Right cardiac atrium (tissue), 5 donors: Measurements from ENCODE around the gene PEF1. TPM values are rescaled to one million over a fixed set of nuclear protein-coding genes. Genes with fewer than 3 reads are reported as not detected.

Experiments used
- ATAC-seq, 2 donors: fragments of 200-7000 bp; cut with Tn5 transposase; one replicate each; pipeline versions ENCODE4 v1.8.0 to v1.9.1; 2020; ENCODE audit warnings: moderate library complexity in 2 of 2, mild to moderate bottlenecking in 1 of 2
- DNase-seq, 3 donors: peaks; one replicate each; pipeline ENCODE4 v3.0.0-alpha.2; 2020
- H3K27ac ChIP-seq: one replicate; pipeline ENCODE4 v1.5.1; 2013; ENCODE audit warnings: mild to moderate bottlenecking, low read length, control low read depth, moderate library complexity
- H3K27me3 ChIP-seq: one replicate; pipeline ENCODE4 v1.6.1; 2013; ENCODE audit not compliant: control insufficient read depth, insufficient read depth
- H3K4me1 ChIP-seq: one replicate; pipeline ENCODE4 v1.6.1; 2013; ENCODE audit warnings: low read length; ENCODE audit not compliant: control insufficient read depth, insufficient read depth
- H3K4me3 ChIP-seq: one replicate; pipeline ENCODE4 v1.5.1; 2013; ENCODE audit warnings: low read length, control low read depth
- H3K9me3 ChIP-seq: one replicate; pipeline ENCODE4 v1.6.1; 2013; ENCODE audit warnings: low read length; ENCODE audit not compliant: control insufficient read depth
- WGBS: extraction: QIAGEN DNeasy Blood & Tissue Kit; methylation state at CpG from one replicate; pipeline ENCODE4 v1.1.7; 2013; 5-methylcytosine and 5-hydroxymethylcytosine counted together
- intact Hi-C, 4 donors: fragments of 100-400 bp; cut with DNase I; formaldehyde crosslinking; loops; one replicate each; pipeline versions ENCODE4 v1.11.0 to v1.14.0; 2022 to 2023
- polyA plus RNA-seq: library from polyadenylated mRNA; stranded (reverse); fragments of 200-250 nt; gene quantifications from one replicate; pipeline ENCODE4 v1.2.3, GENCODE V29; 2013
- total RNA-seq, 4 donors: library from RNA; stranded (reverse); fragmentation: NEBNext Ultra II Directional; extraction: Animal tissue kit (Norgen Biotek cat#: 25700); gene quantifications; one replicate each; pipeline ENCODE4 v1.2.1, GENCODE V29; 2021
- donor health status: healthy with polysubstance abuse.
- donor health status: DM: no; HTN: yes; CAD: no.
- donor health status: DM: no; HTN: no; CAD: no.
- donor health status: DM: no; HTN: yes; CAD: no; lungs with severe emphysema.
- donor health status: DM: yes; HTN: yes; CAD: no.

The PEF1 gene
- total and polyA plus RNA-seq, 5 donors = 38.6 to 47.7 (median 42.5) TPM

GRCh38 chr1:31671561-31672201, 27.0 kb upstream of the PEF1 start:
- 46% methylated on average over 8 of the region's 8 CpGs for WGBS

DNA sequence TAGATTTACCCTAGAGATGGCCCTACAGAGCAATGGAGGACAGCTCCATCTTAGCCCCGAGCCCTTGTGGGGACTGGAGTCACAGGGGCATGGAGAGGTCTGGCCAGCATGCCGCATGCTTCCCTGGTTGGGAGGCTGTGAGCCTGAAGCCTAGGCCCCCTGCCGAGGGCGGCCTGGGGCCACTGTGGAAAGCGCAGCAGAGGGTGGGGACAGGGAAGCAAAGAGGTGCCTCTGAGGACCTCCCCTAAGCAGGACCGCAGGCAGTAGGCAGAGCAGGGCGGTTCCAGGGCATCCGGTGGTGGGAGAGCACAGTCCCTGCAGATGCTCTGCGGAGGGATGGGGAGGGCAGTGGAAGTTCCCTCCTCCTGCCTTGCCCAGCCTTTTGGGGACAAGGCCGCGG, 26.5 kb upstream of the PEF1 start:
- intact Hi-C loops = no loop called here
- H3K4me3 ChIP-seq = no peak overlapping the region
- H3K27ac ChIP-seq = no peak overlapping the region

More at GRCh38 chr1:31671561-31672201, 27.0 kb upstream of the PEF1 start:
- DNase-seq = peak in 2 of 3 donors; percentile 73 to 74
- H3K4me1 ChIP-seq = peaks cover 21% of the 10 kb centered on the region
- intact Hi-C loops = no loop called here
- H3K27me3 ChIP-seq = no peaks in the 10 kb centered on the region
- no peaks in the 10 kb centered on the region for H3K9me3 ChIP-seq
- H3K4me3 ChIP-seq = no peak overlapping the region
- no peak for ATAC-seq
- H3K27ac ChIP-seq = no peak overlapping the region

GRCh38 chr1:31670593-31670964, 25.9 kb upstream of the PEF1 start:
- intact Hi-C loops = no loop called here
- Histone ChIP-seq H3K4me3 (peak overlapping the region; percentile 5), H3K4me1 (peaks cover 23% of the 10 kb centered on the region), H3K27ac (peak overlapping the region; percentile 54), H3K9me3 (no peaks in the 10 kb centered on the region), H3K27me3 (no peaks in the 10 kb centered on the region)
- DNase-seq (peak in 2 of 3 donors; percentile 24 to 38), ATAC-seq (peak in 1 of 2 donors; percentile 0)
- 24% methylated on average over 6 of the region's 6 CpGs for WGBS

More for the DNA sequence above, 26.5 kb upstream of the PEF1 start:
- ATAC-seq (peak in 1 of 2 donors; percentile 3), DNase-seq (peak in 2 of 3 donors; percentile 42 to 49)
- Histone ChIP-seq H3K4me1 (peaks cover 23% of the 10 kb centered on the region), H3K27me3 (no peaks in the 10 kb centered on the region), H3K9me3 (no peaks in the 10 kb centered on the region)
- 62% methylated on average over 11 of the region's 11 CpGs for WGBS

GRCh38 chr1:31669786-31670592, 25.3 kb upstream of the PEF1 start:
- peak overlapping the region; percentile 5 for H3K4me3 ChIP-seq
- peak; percentile 77 to 90 (median 89) for DNase-seq
- WGBS = 4% methylated on average over 30 of the region's 30 CpGs
- peak; percentile 54 to 63 for ATAC-seq
- no peaks in the 10 kb centered on the region for H3K9me3 ChIP-seq
- intact Hi-C loops = loop anchor here (5.0 to 10.0 kb wide), 6 partner anchors 32 to 117 kb away; partner anchors contain the start of gene COL16A1 (in 1 of the 4)
- H3K27ac ChIP-seq = peak overlapping the region; percentile 57
- no peaks in the 10 kb centered on the region for H3K27me3 ChIP-seq
- peaks cover 23% of the 10 kb centered on the region for H3K4me1 ChIP-seq

DNA sequence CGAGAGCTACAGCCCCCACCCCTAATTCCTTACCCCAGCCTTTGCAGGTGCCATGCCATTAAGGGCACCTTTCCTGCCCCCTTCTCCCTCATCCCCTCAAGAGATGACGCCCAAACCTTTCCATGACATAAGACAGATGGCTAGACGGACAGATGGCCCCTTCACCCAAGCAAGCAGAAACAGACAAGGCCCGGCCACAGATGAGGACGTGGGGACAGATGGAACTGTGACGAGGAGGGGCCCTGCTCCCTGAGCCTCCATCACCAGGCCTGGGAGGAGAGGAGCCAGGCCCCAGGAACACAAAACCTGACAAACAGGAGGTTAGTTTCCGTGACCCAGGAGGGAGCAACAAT, 24.7 kb upstream of the PEF1 start:
- WGBS = 46% methylated on average over 7 of the region's 7 CpGs
- no peak overlapping the region for H3K4me3 ChIP-seq
- peak overlapping the region; percentile 57 for H3K27ac ChIP-seq
- no peak for DNase-seq
- H3K27me3 ChIP-seq = no peaks in the 10 kb centered on the region
- H3K9me3 ChIP-seq = no peaks in the 10 kb centered on the region
- intact Hi-C loops = loop anchor here (5.0 to 10.0 kb wide), 6 partner anchors 33 to 118 kb away; partner anchors contain the start of gene COL16A1 (in 1 of the 4)
- H3K4me1 ChIP-seq = peaks cover 23% of the 10 kb centered on the region
- ATAC-seq = no peak

DNA sequence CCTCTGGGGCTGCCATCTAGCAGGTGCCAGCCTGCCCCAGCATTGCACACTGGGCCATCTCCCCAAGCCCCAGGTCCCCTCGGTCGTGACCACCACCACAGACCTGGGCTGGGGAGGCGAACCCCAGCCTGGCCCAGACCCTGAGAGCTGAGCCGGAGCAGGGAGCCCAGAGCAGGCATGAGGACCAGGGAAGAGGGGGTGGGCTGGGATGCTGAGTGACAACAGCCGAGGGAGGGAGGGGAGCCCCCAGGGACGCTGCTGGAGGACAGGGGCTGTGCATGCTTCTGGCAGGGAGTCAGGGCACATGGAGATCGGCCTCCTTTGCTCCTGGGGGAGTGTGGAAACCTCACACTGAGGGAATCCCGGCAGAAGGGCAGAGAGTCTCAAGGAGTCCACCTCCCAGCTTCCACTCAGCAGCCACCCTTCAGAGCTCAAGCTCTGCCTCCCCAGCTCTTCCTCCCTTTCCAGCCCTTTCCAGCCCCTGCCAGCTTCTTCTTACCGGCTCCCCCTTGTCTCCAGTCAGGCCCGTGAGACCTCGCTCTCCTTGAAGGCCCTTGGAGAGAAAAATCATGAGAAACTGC, 23.7 kb upstream of the PEF1 start:
- 67% methylated on average over 11 of the region's 11 CpGs for WGBS
- peak in 2 of 3 donors; percentile 46 to 62 for DNase-seq

GRCh38 chr1:31667065-31667785, 22.5 kb upstream of the PEF1 start:
- H3K4me1 ChIP-seq = peaks cover 21% of the 10 kb centered on the region
- no peak for ATAC-seq
- no peak overlapping the region for H3K4me3 ChIP-seq
- intact Hi-C loops = loop anchor here (5.0 to 10.0 kb wide), 6 partner anchors 35 to 120 kb away; partner anchors contain the start of gene COL16A1 (in 1 of the 4)
- H3K9me3 ChIP-seq = no peaks in the 10 kb centered on the region
- WGBS = 75% methylated on average over 19 of the region's 19 CpGs
- no peak overlapping the region for H3K27ac ChIP-seq
- DNase-seq = peak in 2 of 3 donors; percentile 60 to 64
- no peaks in the 10 kb centered on the region for H3K27me3 ChIP-seq

More for the DNA sequence above, 23.7 kb upstream of the PEF1 start:
- Histone ChIP-seq H3K27ac (no peak overlapping the region), H3K27me3 (no peaks in the 10 kb centered on the region), H3K9me3 (no peaks in the 10 kb centered on the region), H3K4me3 (no peak overlapping the region), H3K4me1 (peaks cover 21% of the 10 kb centered on the region)
- no peak for ATAC-seq
- intact Hi-C loops = loop anchor here (5.0 to 10.0 kb wide), 6 partner anchors 34 to 119 kb away; partner anchors contain the start of gene COL16A1 (in 1 of the 4)

GRCh38 chr1:31666263-31666963, 21.7 kb upstream of the PEF1 start:
- H3K9me3 ChIP-seq = no peaks in the 10 kb centered on the region
- ATAC-seq (no peak), DNase-seq (peak in 1 of 3 donors; percentile 55)
- intact Hi-C loops = loop anchor here (5.0 to 10.0 kb wide), 6 partner anchors 36 to 121 kb away; partner anchors contain the start of gene COL16A1 (in 1 of the 4)
- no peaks in the 10 kb centered on the region for H3K27me3 ChIP-seq
- no peak overlapping the region for H3K27ac ChIP-seq
- 53% methylated on average over 10 of the region's 10 CpGs for WGBS
- H3K4me1 ChIP-seq = peaks cover 19% of the 10 kb centered on the region
- H3K4me3 ChIP-seq = no peak overlapping the region

- Histone ChIP-seq H3K27ac (no peak overlapping the region), H3K4me3 (no peak overlapping the region), H3K4me1 (peaks cover 13% of the 10 kb centered on the region), H3K9me3 (no peaks in the 10 kb centered on the region), H3K27me3 (no peaks in the 10 kb centered on the region)
- DNase-seq = no peak
- no peak for ATAC-seq
- intact Hi-C loops = loop anchor here (2.0 to 10.0 kb wide), 7 partner anchors 37 to 123 kb away; partner anchors contain the start of gene COL16A1 (in 1 of the 4)
- WGBS = 72% methylated on average over 7 of the region's 7 CpGs
Measured at GRCh38 chr1:31665234-31665878, 20.7 kb upstream of the PEF1 start.
